GM23338 (cell line): ENCODE measurements around the gene ADCY4. TPM values are rescaled to one million over a fixed set of nuclear protein-coding genes. Genes with fewer than 3 reads are reported as not detected.

ENCODE experiments used
- ATAC-seq: fragments of 200-7000 bp; cut with Tn5 transposase; 3 replicates; pipeline ENCODE4 v1.9.1; 2020
- DNase-seq: peaks from one replicate; pipeline ENCODE4 v3.0.0-alpha.2; 2015; ENCODE audit warnings: low spot score
- H2AFZ ChIP-seq: fragments of 200-600 bp; sonication (generic); 2 replicates; pipeline ENCODE4 v1.8.0; 2016; ENCODE audit warnings: antibody characterized with exemption, mild to moderate bottlenecking, moderate library complexity
- H3F3A ChIP-seq: fragments of 200-600 bp; sonication (generic); replicated peaks from 2 replicates; pipeline ENCODE4 v1.8.0; 2017; ENCODE audit warnings: antibody characterized with exemption, mixed run types, low read depth
- H3K27ac ChIP-seq: fragments of 200-600 bp; sonication (generic); 2 replicates; pipeline ENCODE4 v1.6.1; 2016; ENCODE audit warnings: low read depth
- H3K27me3 ChIP-seq: fragments of 200-600 bp; sonication (generic); 2 replicates; pipeline ENCODE4 v1.8.0; 2016; ENCODE audit warnings: mild to moderate bottlenecking, mixed run types, moderate library complexity; ENCODE audit not compliant: insufficient read depth
- H3K36me3 ChIP-seq: fragments of 200-600 bp; sonication (generic); 2 replicates; pipeline ENCODE4 v1.8.0; 2016; ENCODE audit warnings: mild to moderate bottlenecking; ENCODE audit not compliant: insufficient read depth
- H3K4me1 ChIP-seq: fragments of 200-600 bp; sonication (generic); 2 replicates; pipeline ENCODE4 v1.8.0; 2016; ENCODE audit warnings: mild to moderate bottlenecking, moderate library complexity; ENCODE audit not compliant: insufficient read depth
- H3K4me2 ChIP-seq: fragments of 200-600 bp; sonication (generic); 2 replicates; pipeline ENCODE4 v1.7.1; 2017; ENCODE audit warnings: mixed run types
- H3K4me3 ChIP-seq: fragments of 200-600 bp; sonication (generic); 2 replicates; pipeline ENCODE4 v1.6.1; 2016; ENCODE audit warnings: mixed run types
- H3K79me2 ChIP-seq: fragments of 200-600 bp; sonication (generic); replicated peaks from 2 replicates; pipeline ENCODE4 v1.8.0; 2017; ENCODE audit warnings: mild to moderate bottlenecking; ENCODE audit not compliant: insufficient read depth
- H3K9me2 ChIP-seq: fragments of 200-600 bp; sonication (generic); 2 replicates; pipeline ENCODE4 v1.8.0; 2017; ENCODE audit not compliant: insufficient read depth
- H4K20me1 ChIP-seq: fragments of 200-600 bp; sonication (generic); replicated peaks from 2 replicates; pipeline ENCODE4 v1.8.0; 2017; ENCODE audit warnings: mild to moderate bottlenecking; ENCODE audit not compliant: insufficient read depth
- H3K27ac Mint-ChIP-seq: 2 replicates; pipeline ENCODE4 v1.8.0; 2020; ENCODE audit warnings: inconsistent platforms, mild to moderate bottlenecking, moderate library complexity, mixed read lengths
- H3K27me3 Mint-ChIP-seq: 3 replicates; pipeline ENCODE4 v1.8.0; 2022; ENCODE audit warnings: low read depth, mild to moderate bottlenecking, moderate library complexity, mixed read lengths, inconsistent platforms; ENCODE audit not compliant: insufficient read depth, poor library complexity
- H3K36me3 Mint-ChIP-seq: 3 replicates; pipeline ENCODE4 v1.8.0; 2021; ENCODE audit warnings: low read depth, mild to moderate bottlenecking, inconsistent platforms, moderate library complexity, mixed read lengths
- H3K4me1 Mint-ChIP-seq: 3 replicates; pipeline ENCODE4 v1.8.0; 2020; ENCODE audit warnings: mild to moderate bottlenecking, inconsistent platforms, mixed read lengths
- H3K4me3 Mint-ChIP-seq: 3 replicates; pipeline ENCODE4 v1.8.0; 2021; ENCODE audit warnings: moderate library complexity, mild to moderate bottlenecking, inconsistent platforms, mixed read lengths
- H3K9me3 Mint-ChIP-seq: 3 replicates; pipeline ENCODE4 v1.8.0; 2020; ENCODE audit warnings: moderate library complexity, mild to moderate bottlenecking, inconsistent platforms, mixed read lengths
- CREB1 ChIP-seq: fragments of 250-450 bp; sonication (Bioruptor Pico); IDR thresholded peaks from 2 replicates; pipeline ENCODE4 v1.5.0; 2020; ENCODE audit warnings: low read depth, mild to moderate bottlenecking, moderate library complexity
- ETS1 ChIP-seq: IDR thresholded peaks from 2 replicates; pipeline ENCODE4 v1.6.1; 2016; ENCODE audit warnings: antibody characterized with exemption
- EZH2 ChIP-seq: fragments of 200-600 bp; sonication (generic); IDR thresholded peaks from one replicate; pipeline ENCODE4 v1.8.0; 2017; ENCODE audit warnings: antibody characterized with exemption, mild to moderate bottlenecking, low read depth; ENCODE audit not compliant: unreplicated experiment
- EZH2phosphoT487 ChIP-seq: fragments of 200-600 bp; sonication (generic); IDR thresholded peaks from one replicate; pipeline ENCODE4 v1.8.1; 2018; ENCODE audit warnings: antibody characterized with exemption; ENCODE audit not compliant: unreplicated experiment
- JUNB ChIP-seq: IDR thresholded peaks from one replicate; pipeline ENCODE4 v1.6.1; 2016; ENCODE audit warnings: antibody characterized with exemption; ENCODE audit not compliant: unreplicated experiment
- NANOG ChIP-seq: IDR thresholded peaks from 2 replicates; pipeline ENCODE4 v1.6.1; 2016; ENCODE audit warnings: antibody characterized with exemption, borderline replicate concordance
- POLR2AphosphoS5 ChIP-seq: IDR thresholded peaks from 2 replicates; pipeline ENCODE4 v1.6.1; 2016; ENCODE audit warnings: antibody characterized with exemption, low read depth
- REST ChIP-seq: IDR thresholded peaks from one replicate; pipeline ENCODE4 v1.6.1; 2018; ENCODE audit warnings: antibody characterized with exemption; ENCODE audit not compliant: unreplicated experiment
- STAT1 ChIP-seq: IDR thresholded peaks from one replicate; pipeline ENCODE4 v1.6.1; 2016; ENCODE audit warnings: antibody characterized with exemption; ENCODE audit not compliant: unreplicated experiment
- ZNF114 ChIP-seq: fragments of 250-450 bp; sonication (Bioruptor Pico); IDR thresholded peaks from 2 replicates; pipeline ENCODE4 v1.5.0; 2020; ENCODE audit warnings: mild to moderate bottlenecking, moderate library complexity
- ZNF331 ChIP-seq: fragments of 250-450 bp; sonication (Bioruptor Pico); IDR thresholded peaks from 2 replicates; pipeline ENCODE4 v1.5.0; 2020; ENCODE audit warnings: low read depth, mild to moderate bottlenecking, moderate library complexity
- polyA plus RNA-seq: library from polyadenylated mRNA; unstranded; fragments of >200 nt; fragmentation: Nextera tagmentation; extraction: Ambion mirVana; gene quantifications from 2 replicates; pipeline ENCODE4 v1.2.1, GENCODE V29; 2016
- total RNA-seq: library from RNA; depleted of rRNA; stranded (reverse); fragments of >200 nt; shearing (Covaris generic); gene quantifications from 2 replicates; pipeline ENCODE4 v1.2.3, GENCODE V29; 2014
- TF ChIP-seq, protein P1 (sequence below): fragments of 250-450 bp; sonication (Bioruptor Pico); IDR thresholded peaks from 2 replicates; pipeline ENCODE4 v1.5.0; 2020; ENCODE audit warnings: mild to moderate bottlenecking, moderate library complexity
- TF ChIP-seq, protein P2 (sequence below), 2 experiments: fragments of 200-600 bp in 1 of 2; sonication (generic) in 1 of 2; conservative IDR thresholded peaks; 2 replicates each; pipeline versions ENCODE4 v1.5.1 to v1.6.1; 2016 to 2017; ENCODE audit warnings: antibody characterized with exemption in 2 of 2, low read depth in 2 of 2, mild to moderate bottlenecking in 2 of 2, moderate library complexity in 1 of 2

ADCY4 gene
- total and polyA plus RNA-seq, 2 experiments from 2014 or later: 0.10 to 0.40 TPM

DNA sequence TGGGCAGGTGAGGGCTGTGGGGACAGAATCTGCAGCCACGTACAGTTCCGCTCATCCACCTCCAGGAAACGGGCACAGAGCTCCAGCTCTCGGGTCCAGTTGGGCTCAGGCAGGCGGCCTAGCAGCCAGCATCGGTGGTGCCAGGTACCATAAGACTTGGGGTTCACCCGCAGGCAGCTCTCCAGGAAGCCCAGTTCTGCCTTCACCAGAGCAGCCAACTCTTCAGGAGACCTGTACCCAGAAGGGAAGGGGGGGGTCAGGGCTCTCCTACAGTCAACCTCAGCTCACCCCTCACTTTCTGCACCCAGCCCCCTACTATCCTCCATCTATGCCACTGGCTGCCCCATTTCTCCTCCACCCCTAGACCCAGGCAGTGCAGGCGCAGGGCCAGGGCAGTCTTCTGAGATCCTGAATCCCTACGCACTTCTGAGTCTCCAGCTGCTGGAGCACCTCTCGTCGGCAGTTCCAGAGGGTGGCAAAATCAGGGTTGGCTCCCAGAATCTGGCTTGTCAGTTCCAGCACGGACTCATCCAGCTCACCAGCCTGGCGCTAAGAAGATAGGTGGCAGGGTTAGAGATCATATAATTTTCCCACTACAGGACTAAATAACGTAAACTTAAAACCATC lies 64.8 kb downstream of the ADCY4 start:
- H3K27ac ChIP-seq: no peak overlapping the region
- no peaks in the 10 kb centered on the region for H3K9me2 ChIP-seq
- H3F3A ChIP-seq: peaks cover 11% of the 10 kb centered on the region; the same call in 1 of the 2 replicates
- peak overlapping the region; percentile 84 for H3K4me2 ChIP-seq
- Mint-ChIP-seq H3K27me3 (peaks cover 8% of the 10 kb centered on the region), H3K9me3 (no peaks in the 10 kb centered on the region; the same call in 2 of the 3 replicates), H3K4me1 (peaks cover 22% of the 10 kb centered on the region), H3K27ac (no peak overlapping the region), H3K4me3 (peak overlapping the region; percentile 77; the same call in 2 of the 3 replicates), H3K36me3 (peaks cover 6% of the 10 kb centered on the region; the same call in 2 of the 3 replicates)
- no peaks in the 10 kb centered on the region for H3K27me3 ChIP-seq
- no peaks in the 10 kb centered on the region; the same call in 1 of the 2 replicates for H3K79me2 ChIP-seq
- no peak for ATAC-seq
- H2AFZ ChIP-seq: no peak overlapping the region
- DNase-seq: no peak
- peaks cover 16% of the 10 kb centered on the region for H3K4me1 ChIP-seq
- H4K20me1 ChIP-seq: no peaks in the 10 kb centered on the region
- H3K36me3 ChIP-seq: no peaks in the 10 kb centered on the region
- H3K4me3 ChIP-seq: peak overlapping the region; percentile 86
- TF ChIP-seq EZH2 (no peak), ETS1 (no peak), ZNF114 (CRISPR knock-in tag) (no peak), STAT1 (no peak), ZNF331 (CRISPR knock-in tag) (no peak), NANOG (no peak), POLR2AphosphoS5 (no peak), REST (no peak), JUNB (no peak), EZH2phosphoT487 (no peak), CREB1 (CRISPR knock-in tag) (no peak)
- TF ChIP-seq, protein P1, sequence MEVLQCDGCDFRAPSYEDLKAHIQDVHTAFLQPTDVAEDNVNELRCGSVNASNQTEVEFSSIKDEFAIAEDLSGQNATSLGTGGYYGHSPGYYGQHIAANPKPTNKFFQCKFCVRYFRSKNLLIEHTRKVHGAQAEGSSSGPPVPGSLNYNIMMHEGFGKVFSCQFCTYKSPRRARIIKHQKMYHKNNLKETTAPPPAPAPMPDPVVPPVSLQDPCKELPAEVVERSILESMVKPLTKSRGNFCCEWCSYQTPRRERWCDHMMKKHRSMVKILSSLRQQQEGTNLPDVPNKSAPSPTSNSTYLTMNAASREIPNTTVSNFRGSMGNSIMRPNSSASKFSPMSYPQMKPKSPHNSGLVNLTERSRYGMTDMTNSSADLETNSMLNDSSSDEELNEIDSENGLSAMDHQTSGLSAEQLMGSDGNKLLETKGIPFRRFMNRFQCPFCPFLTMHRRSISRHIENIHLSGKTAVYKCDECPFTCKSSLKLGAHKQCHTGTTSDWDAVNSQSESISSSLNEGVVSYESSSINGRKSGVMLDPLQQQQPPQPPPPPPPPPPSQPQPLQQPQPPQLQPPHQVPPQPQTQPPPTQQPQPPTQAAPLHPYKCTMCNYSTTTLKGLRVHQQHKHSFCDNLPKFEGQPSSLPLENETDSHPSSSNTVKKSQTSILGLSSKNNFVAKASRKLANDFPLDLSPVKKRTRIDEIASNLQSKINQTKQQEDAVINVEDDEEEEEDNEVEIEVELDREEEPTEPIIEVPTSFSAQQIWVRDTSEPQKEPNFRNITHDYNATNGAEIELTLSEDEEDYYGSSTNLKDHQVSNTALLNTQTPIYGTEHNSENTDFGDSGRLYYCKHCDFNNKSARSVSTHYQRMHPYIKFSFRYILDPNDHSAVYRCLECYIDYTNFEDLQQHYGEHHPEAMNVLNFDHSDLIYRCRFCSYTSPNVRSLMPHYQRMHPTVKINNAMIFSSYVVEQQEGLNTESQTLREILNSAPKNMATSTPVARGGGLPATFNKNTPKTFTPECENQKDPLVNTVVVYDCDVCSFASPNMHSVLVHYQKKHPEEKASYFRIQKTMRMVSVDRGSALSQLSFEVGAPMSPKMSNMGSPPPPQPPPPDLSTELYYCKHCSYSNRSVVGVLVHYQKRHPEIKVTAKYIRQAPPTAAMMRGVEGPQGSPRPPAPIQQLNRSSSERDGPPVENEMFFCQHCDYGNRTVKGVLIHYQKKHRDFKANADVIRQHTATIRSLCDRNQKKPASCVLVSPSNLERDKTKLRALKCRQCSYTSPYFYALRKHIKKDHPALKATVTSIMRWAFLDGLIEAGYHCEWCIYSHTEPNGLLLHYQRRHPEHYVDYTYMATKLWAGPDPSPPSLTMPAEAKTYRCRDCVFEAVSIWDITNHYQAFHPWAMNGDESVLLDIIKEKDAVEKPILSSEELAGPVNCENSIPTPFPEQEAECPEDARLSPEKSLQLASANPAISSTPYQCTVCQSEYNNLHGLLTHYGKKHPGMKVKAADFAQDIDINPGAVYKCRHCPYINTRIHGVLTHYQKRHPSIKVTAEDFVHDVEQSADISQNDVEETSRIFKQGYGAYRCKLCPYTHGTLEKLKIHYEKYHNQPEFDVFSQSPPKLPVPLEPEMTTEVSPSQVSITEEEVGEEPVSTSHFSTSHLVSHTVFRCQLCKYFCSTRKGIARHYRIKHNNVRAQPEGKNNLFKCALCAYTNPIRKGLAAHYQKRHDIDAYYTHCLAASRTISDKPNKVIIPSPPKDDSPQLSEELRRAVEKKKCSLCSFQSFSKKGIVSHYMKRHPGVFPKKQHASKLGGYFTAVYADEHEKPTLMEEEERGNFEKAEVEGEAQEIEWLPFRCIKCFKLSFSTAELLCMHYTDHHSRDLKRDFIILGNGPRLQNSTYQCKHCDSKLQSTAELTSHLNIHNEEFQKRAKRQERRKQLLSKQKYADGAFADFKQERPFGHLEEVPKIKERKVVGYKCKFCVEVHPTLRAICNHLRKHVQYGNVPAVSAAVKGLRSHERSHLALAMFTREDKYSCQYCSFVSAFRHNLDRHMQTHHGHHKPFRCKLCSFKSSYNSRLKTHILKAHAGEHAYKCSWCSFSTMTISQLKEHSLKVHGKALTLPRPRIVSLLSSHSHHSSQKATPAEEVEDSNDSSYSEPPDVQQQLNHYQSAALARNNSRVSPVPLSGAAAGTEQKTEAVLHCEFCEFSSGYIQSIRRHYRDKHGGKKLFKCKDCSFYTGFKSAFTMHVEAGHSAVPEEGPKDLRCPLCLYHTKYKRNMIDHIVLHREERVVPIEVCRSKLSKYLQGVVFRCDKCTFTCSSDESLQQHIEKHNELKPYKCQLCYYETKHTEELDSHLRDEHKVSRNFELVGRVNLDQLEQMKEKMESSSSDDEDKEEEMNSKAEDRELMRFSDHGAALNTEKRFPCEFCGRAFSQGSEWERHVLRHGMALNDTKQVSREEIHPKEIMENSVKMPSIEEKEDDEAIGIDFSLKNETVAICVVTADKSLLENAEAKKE (CRISPR knock-in tag): no peak
- TF ChIP-seq, protein P2, sequence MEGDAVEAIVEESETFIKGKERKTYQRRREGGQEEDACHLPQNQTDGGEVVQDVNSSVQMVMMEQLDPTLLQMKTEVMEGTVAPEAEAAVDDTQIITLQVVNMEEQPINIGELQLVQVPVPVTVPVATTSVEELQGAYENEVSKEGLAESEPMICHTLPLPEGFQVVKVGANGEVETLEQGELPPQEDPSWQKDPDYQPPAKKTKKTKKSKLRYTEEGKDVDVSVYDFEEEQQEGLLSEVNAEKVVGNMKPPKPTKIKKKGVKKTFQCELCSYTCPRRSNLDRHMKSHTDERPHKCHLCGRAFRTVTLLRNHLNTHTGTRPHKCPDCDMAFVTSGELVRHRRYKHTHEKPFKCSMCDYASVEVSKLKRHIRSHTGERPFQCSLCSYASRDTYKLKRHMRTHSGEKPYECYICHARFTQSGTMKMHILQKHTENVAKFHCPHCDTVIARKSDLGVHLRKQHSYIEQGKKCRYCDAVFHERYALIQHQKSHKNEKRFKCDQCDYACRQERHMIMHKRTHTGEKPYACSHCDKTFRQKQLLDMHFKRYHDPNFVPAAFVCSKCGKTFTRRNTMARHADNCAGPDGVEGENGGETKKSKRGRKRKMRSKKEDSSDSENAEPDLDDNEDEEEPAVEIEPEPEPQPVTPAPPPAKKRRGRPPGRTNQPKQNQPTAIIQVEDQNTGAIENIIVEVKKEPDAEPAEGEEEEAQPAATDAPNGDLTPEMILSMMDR (conservative IDR thresholded peaks at IDR 0.05; ENCODE audit: low read depth in 2 of 2): no peak
